DOHH2 (cell line): ENCODE results near the gene TTR.

Source experiments
- CTCF ChIP-seq: fragments of 200-600 bp; sonication (generic); IDR thresholded peaks from one replicate; pipeline ENCODE4 v1.5.1; 2014; ENCODE audit warnings: antibody characterized with exemption, mild to moderate bottlenecking, low read depth, low read length; ENCODE audit not compliant: poor library complexity, severe bottlenecking
- EZH2phosphoT487 ChIP-seq: fragments of 200-600 bp; sonication (generic); IDR thresholded peaks from 2 replicates; pipeline ENCODE4 v1.6.1; 2017; ENCODE audit warnings: borderline replicate concordance, mild to moderate bottlenecking, antibody characterized with exemption, low read length, moderate library complexity, mixed read lengths

- TF ChIP-seq CTCF = no peak
- TF ChIP-seq EZH2phosphoT487 = no peak
These were observed 19.8 kb downstream of the TTR start for GRCh38 chr18:31611511-31611910.
